H1 (cell line): ENCODE measurements around the gene KRT7. TPM values are rescaled to one million over a fixed set of nuclear protein-coding genes. Genes with fewer than 3 reads are reported as not detected.

ENCODE experiments used
- JUN ChIP-seq: IDR thresholded peaks from 2 replicates; pipeline ENCODE4 v1.6.1; 2011; ENCODE audit warnings: low read depth, mild to moderate bottlenecking, improper control_type of control experiment, low read length
- SIN3A ChIP-seq, 2 experiments: IDR thresholded peaks in 1 of 2; conservative IDR thresholded peaks in 1 of 2; 2 replicates each; pipeline ENCODE4 v1.6.1; 2011 to 2012; ENCODE audit warnings: low read length in 2 of 2, improper control_type of control experiment in 1 of 2, low read depth in 1 of 2, mild to moderate bottlenecking in 1 of 2
- polyA plus RNA-seq, 7 experiments: library from polyadenylated mRNA; depleted of rRNA in 3 of 7; stranded (reverse) in 5 of 7; unstranded in 2 of 7; fragments of >200 nt in 5 of 7; fragments of 200-250 nt in 2 of 7; gene quantifications; 1 replicate in 5 of 7; 2 replicates in 1 of 7; 4 replicates in 1 of 7; pipeline versions ENCODE4 v1.2.1 to v1.2.3, GENCODE V29; 2011 to 2013; ENCODE audit warnings: missing spikeins in 2 of 7, mixed read lengths in 2 of 7
- total RNA-seq: library from RNA; stranded (reverse); fragmentation: NEBNext Ultra II Directional; extraction: Animal tissue kit (Norgen Biotek cat#: 25700); gene quantifications from 2 replicates; pipeline ENCODE4 v1.2.1, GENCODE V29; 2021
- TF ChIP-seq, protein P1 (sequence below): IDR thresholded peaks from 2 replicates; pipeline ENCODE4 v1.6.1; 2011; ENCODE audit warnings: low read length, improper control_type of control experiment

KRT7 gene
- total and polyA plus RNA-seq, 2 of the 8 experiments (the other 6 are each of a cell fraction or from before 2014, with no cell fraction given) = 13.2 to 19.0 TPM

GRCh38 chr12:52225752-52226151 is 7.3 kb upstream of the KRT7 start (continued):
- TF ChIP-seq JUN (no peak), SIN3A (conservative IDR thresholded peaks at IDR 0.05 in 1 of 2, IDR thresholded peaks at IDR 0.05 in 1 of 2; ENCODE audit: low read depth in 1 of 2, low read length in 2 of 2) (no peak)
- TF ChIP-seq, protein P1, sequence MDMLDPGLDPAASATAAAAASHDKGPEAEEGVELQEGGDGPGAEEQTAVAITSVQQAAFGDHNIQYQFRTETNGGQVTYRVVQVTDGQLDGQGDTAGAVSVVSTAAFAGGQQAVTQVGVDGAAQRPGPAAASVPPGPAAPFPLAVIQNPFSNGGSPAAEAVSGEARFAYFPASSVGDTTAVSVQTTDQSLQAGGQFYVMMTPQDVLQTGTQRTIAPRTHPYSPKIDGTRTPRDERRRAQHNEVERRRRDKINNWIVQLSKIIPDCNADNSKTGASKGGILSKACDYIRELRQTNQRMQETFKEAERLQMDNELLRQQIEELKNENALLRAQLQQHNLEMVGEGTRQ = no peak
